ENCODE measurements around the gene TMEM132D. TPM values are rescaled to one million over a fixed set of nuclear protein-coding genes. Genes with fewer than 3 reads are reported as not detected.

TMEM132D gene
- total and polyA plus RNA-seq, 4 donors = 0.06 to 0.20 (median 0.13) TPM

DNA sequence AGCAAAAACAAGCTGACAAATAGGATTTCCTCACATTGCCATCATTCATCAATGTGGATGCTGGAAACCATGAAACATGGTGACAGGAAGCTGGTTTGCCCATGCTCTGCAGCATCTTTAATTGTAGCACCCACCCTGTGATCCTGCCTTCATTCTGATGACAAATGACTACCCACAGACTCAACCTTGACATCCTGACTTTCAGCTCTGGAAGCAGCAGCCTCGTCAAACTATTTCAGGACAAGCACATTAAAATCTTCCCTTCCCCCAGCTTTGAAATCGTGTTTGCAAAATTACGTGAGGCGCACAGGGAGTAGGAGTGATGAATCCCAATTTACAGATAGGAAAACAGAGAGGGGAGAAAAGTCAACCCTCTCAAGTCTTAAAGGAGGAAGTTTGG is 765.0 kb downstream of the TMEM132D start:
- ATAC-seq (ENCODE audit: insufficient read depth, low FRiP score) = no peak
- H3K9me3 ChIP-seq (ENCODE audit: control insufficient read depth in 4 of 4, insufficient read depth in 3 of 4, low read length in 3 of 4) = peaks cover 0 to 2% (median 0%) of the 10 kb centered on the region in 4 donors
- H3K27me3 ChIP-seq (ENCODE audit: control insufficient read depth in 3 of 3, insufficient read depth in 3 of 3, low read length in 2 of 3) = no peaks in the 10 kb centered on the region
- 76 to 86% methylated on average over 4 of the region's 4 CpGs for WGBS, 2 donors
- TF ChIP-seq, protein P1, sequence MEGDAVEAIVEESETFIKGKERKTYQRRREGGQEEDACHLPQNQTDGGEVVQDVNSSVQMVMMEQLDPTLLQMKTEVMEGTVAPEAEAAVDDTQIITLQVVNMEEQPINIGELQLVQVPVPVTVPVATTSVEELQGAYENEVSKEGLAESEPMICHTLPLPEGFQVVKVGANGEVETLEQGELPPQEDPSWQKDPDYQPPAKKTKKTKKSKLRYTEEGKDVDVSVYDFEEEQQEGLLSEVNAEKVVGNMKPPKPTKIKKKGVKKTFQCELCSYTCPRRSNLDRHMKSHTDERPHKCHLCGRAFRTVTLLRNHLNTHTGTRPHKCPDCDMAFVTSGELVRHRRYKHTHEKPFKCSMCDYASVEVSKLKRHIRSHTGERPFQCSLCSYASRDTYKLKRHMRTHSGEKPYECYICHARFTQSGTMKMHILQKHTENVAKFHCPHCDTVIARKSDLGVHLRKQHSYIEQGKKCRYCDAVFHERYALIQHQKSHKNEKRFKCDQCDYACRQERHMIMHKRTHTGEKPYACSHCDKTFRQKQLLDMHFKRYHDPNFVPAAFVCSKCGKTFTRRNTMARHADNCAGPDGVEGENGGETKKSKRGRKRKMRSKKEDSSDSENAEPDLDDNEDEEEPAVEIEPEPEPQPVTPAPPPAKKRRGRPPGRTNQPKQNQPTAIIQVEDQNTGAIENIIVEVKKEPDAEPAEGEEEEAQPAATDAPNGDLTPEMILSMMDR (IDR thresholded peaks at IDR 0.05; ENCODE audit: control extremely low read depth, extremely low read depth) = no peak
- DNase-seq = no peak
- H3K4me3 ChIP-seq = no peak overlapping the region
- H3K27ac ChIP-seq (ENCODE audit: low read depth in 1 of 2, low read length in 1 of 2) = no peak overlapping the region
- H3K4me1 ChIP-seq (ENCODE audit: control insufficient read depth in 5 of 5, insufficient read depth in 5 of 5, low read length in 5 of 5) = no peaks in the 10 kb centered on the region
- H3K9ac ChIP-seq (ENCODE audit: insufficient read depth in 1 of 2, low read length in 2 of 2) = no peak overlapping the region
- H3K36me3 ChIP-seq (ENCODE audit: control insufficient read depth in 4 of 4, insufficient read depth in 4 of 4, low read length in 4 of 4) = no peaks in the 10 kb centered on the region

DNA sequence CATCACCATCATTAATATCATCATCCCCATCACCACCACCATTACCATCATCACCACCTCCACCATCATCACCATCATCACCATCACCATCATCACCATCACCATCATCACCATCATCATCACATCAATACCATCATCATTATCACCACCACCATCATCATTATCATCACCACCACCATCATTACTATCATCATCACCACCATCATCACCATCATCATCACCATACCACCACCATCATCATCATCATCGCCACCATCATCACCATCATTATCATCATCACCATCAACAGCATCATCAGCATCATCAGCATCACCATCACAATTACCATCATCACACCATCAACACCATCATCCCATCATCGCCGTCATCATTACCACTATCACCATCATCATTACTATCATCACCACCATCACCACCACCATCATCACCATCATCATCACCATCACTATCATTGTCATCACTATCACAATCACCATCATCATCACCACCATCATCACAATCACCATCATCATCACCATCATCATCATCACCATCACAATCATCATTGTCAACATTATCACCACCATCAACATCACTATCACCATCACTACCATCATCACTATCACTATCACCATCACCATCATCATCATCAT is 767.0 kb downstream of the TMEM132D start:
- ATAC-seq (ENCODE audit: insufficient read depth, low FRiP score) = no peak
- H3K36me3 ChIP-seq (ENCODE audit: control insufficient read depth in 4 of 4, insufficient read depth in 4 of 4, low read length in 4 of 4) = no peaks in the 10 kb centered on the region
- no peak overlapping the region for H3K4me3 ChIP-seq
- TF ChIP-seq, protein P1 (IDR thresholded peaks at IDR 0.05; ENCODE audit: control extremely low read depth, extremely low read depth) = no peak
- H3K9me3 ChIP-seq (ENCODE audit: control insufficient read depth in 4 of 4, insufficient read depth in 3 of 4, low read length in 3 of 4) = peaks cover 0 to 2% (median 0%) of the 10 kb centered on the region in 4 donors
- H3K4me1 ChIP-seq (ENCODE audit: control insufficient read depth in 5 of 5, insufficient read depth in 5 of 5, low read length in 5 of 5) = no peaks in the 10 kb centered on the region
- no peak overlapping the region for H3K9ac ChIP-seq (ENCODE audit: insufficient read depth in 1 of 2, low read length in 2 of 2)
- no peak overlapping the region for H3K27ac ChIP-seq (ENCODE audit: low read depth in 1 of 2, low read length in 1 of 2)
- 95% methylated on average over 3 of the region's 3 CpGs for WGBS, 2 donors
- H3K27me3 ChIP-seq (ENCODE audit: control insufficient read depth in 3 of 3, insufficient read depth in 3 of 3, low read length in 2 of 3) = no peaks in the 10 kb centered on the region
- no peak for DNase-seq

DNA sequence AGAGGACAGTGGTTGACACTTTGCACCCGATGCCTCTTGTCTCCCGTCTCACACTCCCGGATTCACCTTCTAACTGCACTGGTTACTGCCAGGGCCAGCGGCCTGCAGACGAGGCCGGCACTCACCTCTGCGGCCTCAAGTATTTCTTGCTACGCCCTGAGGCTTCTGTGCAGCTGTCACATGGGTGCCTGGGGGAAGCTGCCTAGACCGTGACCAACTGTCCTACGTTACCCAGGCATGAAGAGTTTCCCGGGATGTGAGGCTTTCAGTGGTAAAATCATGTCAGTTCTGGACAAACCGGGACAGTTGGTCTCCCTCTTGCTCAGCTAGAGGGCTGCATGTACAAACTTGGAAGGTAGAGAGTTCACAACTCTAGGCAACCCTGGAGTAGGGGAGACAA is 776.1 kb downstream of the TMEM132D start:
- Histone ChIP-seq H3K9me3 (ENCODE audit: control insufficient read depth in 4 of 4, insufficient read depth in 3 of 4, low read length in 3 of 4) (peaks cover 0 to 1% (median 0%) of the 10 kb centered on the region in 4 donors), H3K27me3 (ENCODE audit: control insufficient read depth in 3 of 3, insufficient read depth in 3 of 3, low read length in 2 of 3) (no peaks in the 10 kb centered on the region), H3K4me3 (no peak overlapping the region), H3K9ac (ENCODE audit: insufficient read depth in 1 of 2, low read length in 2 of 2) (no peak overlapping the region), H3K4me1 (ENCODE audit: control insufficient read depth in 5 of 5, insufficient read depth in 5 of 5, low read length in 5 of 5) (no peaks in the 10 kb centered on the region), H3K36me3 (ENCODE audit: control insufficient read depth in 4 of 4, insufficient read depth in 4 of 4, low read length in 4 of 4) (no peaks in the 10 kb centered on the region), H3K27ac (ENCODE audit: low read depth in 1 of 2, low read length in 1 of 2) (no peak overlapping the region)
- TF ChIP-seq, protein P1 (IDR thresholded peaks at IDR 0.05; ENCODE audit: control extremely low read depth, extremely low read depth) = no peak
- DNase-seq (no peak), ATAC-seq (ENCODE audit: insufficient read depth, low FRiP score) (no peak)
- WGBS, 2 donors = 80 to 84% methylated on average over 12 of the region's 12 CpGs

DNA sequence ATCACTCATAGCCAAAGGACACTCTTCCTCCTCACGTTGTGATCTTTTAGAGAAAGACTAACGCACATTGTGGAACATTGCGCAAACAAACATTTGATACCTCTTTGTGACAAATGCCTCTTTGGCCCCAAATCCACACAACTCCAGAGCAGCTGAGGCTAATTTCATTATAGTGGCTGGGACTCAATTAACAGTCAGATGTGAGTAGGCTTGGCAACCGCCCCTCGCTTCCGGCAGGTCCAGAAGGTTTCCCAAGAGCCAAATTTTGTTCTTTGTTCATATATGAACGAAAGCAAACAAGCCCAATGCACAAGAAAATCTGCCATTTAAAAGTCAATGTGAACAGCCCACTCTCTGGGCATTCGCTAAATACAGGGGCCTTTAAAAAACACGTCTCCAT is 776.6 kb downstream of the TMEM132D start:
- Histone ChIP-seq H3K36me3 (ENCODE audit: control insufficient read depth in 4 of 4, insufficient read depth in 4 of 4, low read length in 4 of 4) (no peaks in the 10 kb centered on the region), H3K27ac (ENCODE audit: low read depth in 1 of 2, low read length in 1 of 2) (no peak overlapping the region), H3K4me3 (no peak overlapping the region), H3K27me3 (ENCODE audit: control insufficient read depth in 3 of 3, insufficient read depth in 3 of 3, low read length in 2 of 3) (no peaks in the 10 kb centered on the region), H3K9me3 (ENCODE audit: control insufficient read depth in 4 of 4, insufficient read depth in 3 of 4, low read length in 3 of 4) (peaks cover 0 to 1% (median 0%) of the 10 kb centered on the region in 4 donors), H3K4me1 (ENCODE audit: control insufficient read depth in 5 of 5, insufficient read depth in 5 of 5, low read length in 5 of 5) (no peaks in the 10 kb centered on the region), H3K9ac (ENCODE audit: insufficient read depth in 1 of 2, low read length in 2 of 2) (no peak overlapping the region)
- DNase-seq = no peak
- no peak for ATAC-seq (ENCODE audit: insufficient read depth, low FRiP score)
- TF ChIP-seq, protein P1 (IDR thresholded peaks at IDR 0.05; ENCODE audit: control extremely low read depth, extremely low read depth) = no peak
- WGBS, 2 donors = 80 to 85% methylated on average over 9 of the region's 9 CpGs
